Mesothelial cell of epicardium (in vitro differentiated cells): Measurements from ENCODE around the gene TOR1B. TPM values are rescaled to one million over a fixed set of nuclear protein-coding genes. Genes with fewer than 3 reads are reported as not detected.
A peak's percentile ranks its signal among the peaks of the same experiment; 100 is the strongest.
"Not testable (repeated sequence)": the region's sequence is repeated elsewhere in the genome, so short reads cannot be mapped to it uniquely, and the experiment has no call there.

Source experiments
- DNase-seq, 2 experiments: peaks; one replicate each; pipeline ENCODE4 v3.0.0; 2021; ENCODE audit warnings: low spot score in 2 of 2; ENCODE audit not compliant: unreplicated experiment in 2 of 2
- H3K27ac Mint-ChIP-seq: 2 replicates; pipeline ENCODE4 v1.8.0; 2021; ENCODE audit warnings: mixed read lengths
- H3K27me3 Mint-ChIP-seq: 2 replicates; pipeline ENCODE4 v1.8.0; 2021; ENCODE audit warnings: low read depth, mixed read lengths
- H3K36me3 Mint-ChIP-seq: 2 replicates; pipeline ENCODE4 v1.8.0; 2021; ENCODE audit warnings: mixed read lengths
- H3K4me1 Mint-ChIP-seq: 2 replicates; pipeline ENCODE4 v1.8.0; 2021; ENCODE audit warnings: mixed read lengths
- H3K4me3 Mint-ChIP-seq: 2 replicates; pipeline ENCODE4 v1.8.0; 2021; ENCODE audit warnings: mild to moderate bottlenecking, moderate library complexity, mixed read lengths
- H3K9me3 Mint-ChIP-seq: 2 replicates; pipeline ENCODE4 v1.8.0; 2021; ENCODE audit warnings: mixed read lengths
- CTCF ChIP-seq: fragments of 200-600 bp; sonication (generic); IDR thresholded peaks from one replicate; pipeline ENCODE4 v1.5.0; 2021; ENCODE audit warnings: antibody characterized with exemption; ENCODE audit not compliant: unreplicated experiment
- total RNA-seq: library from RNA; stranded (reverse); gene quantifications from 3 replicates; pipeline ENCODE4 v1.2.1, GENCODE V29; 2021

Gene TOR1B
- total RNA-seq, 1 donor from 2014 or later, result 18.0 TPM

DNA sequence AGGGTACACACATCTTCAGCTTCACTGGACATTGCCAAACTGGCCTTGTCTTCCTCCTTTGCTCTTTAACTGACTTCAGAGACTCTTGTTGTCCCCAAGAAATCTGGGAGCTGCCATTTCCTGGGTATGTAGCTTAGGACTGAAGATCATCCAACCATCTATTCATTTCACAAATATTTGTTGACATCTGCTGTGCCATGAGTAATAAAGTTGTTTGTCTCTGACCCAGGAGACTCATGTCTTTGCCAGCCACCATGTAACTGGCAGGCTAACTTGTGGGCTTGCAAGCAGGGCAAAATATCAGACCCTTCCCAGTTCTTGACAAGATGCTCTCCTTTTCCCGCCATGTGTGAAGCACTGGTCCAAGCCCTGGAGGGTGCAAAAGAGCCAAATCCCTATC is 17.1 kb upstream of the TOR1B start:
- TF ChIP-seq CTCF, result no peak
- DNase-seq, result no peak
- peaks cover 5% of the 10 kb centered on the region for H3K4me1 Mint-ChIP-seq
- no peaks in the 10 kb centered on the region for H3K9me3 Mint-ChIP-seq
- H3K27ac Mint-ChIP-seq, result no peak overlapping the region
- H3K36me3 Mint-ChIP-seq, result no peaks in the 10 kb centered on the region
- no peak overlapping the region for H3K4me3 Mint-ChIP-seq
- peaks cover 36% of the 10 kb centered on the region for H3K27me3 Mint-ChIP-seq

DNA sequence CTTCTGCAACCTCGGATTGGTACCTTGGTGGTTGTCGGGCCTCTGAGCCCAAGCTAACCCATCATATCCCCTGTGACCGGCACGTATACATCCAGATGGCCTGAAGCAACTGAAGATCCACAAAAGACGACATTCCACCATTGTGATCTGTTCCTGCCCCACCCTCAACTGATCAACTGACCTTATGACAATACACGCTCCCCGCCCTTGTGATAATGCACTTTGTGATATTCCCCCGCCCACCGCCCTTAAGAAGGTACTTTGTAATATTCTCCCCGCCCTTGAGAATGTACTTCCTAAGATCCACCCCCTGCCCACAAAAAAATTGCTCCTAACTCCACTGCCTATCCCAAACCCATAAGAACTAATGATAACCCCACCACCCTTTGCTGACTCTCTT is 16.5 kb upstream of the TOR1B start:
- no peak for TF ChIP-seq CTCF
- no peaks in the 10 kb centered on the region for H3K36me3 Mint-ChIP-seq
- H3K4me3 Mint-ChIP-seq, result no peak overlapping the region
- H3K9me3 Mint-ChIP-seq, result no peaks in the 10 kb centered on the region
- no peak for DNase-seq
- H3K27me3 Mint-ChIP-seq, result peaks cover 36% of the 10 kb centered on the region
- H3K4me1 Mint-ChIP-seq, result peaks cover 5% of the 10 kb centered on the region
- no peak overlapping the region for H3K27ac Mint-ChIP-seq

DNA sequence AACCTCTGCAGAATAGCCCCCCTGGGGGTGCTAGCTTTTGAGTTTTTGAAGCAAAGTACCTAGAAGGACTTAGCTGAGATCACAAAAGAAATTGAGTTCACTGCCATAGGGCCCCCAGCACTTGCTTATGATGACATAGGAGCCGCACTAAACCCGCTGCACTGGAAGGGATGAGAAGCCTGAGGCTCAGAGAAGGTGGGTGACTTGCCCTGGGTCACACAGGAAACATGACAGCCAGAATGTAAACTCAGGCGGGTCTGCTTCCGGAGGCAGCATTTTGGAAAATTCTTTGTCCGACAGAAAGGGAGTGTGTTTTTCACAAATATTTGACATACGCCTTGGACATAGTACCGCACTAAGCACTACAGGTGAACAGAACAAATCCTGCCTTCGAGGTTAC is 8.4 kb upstream of the TOR1B start:
- no peak overlapping the region for H3K27ac Mint-ChIP-seq
- TF ChIP-seq CTCF, result no peak
- H3K36me3 Mint-ChIP-seq, result no peaks in the 10 kb centered on the region
- no peaks in the 10 kb centered on the region for H3K9me3 Mint-ChIP-seq
- H3K4me1 Mint-ChIP-seq, result no peaks in the 10 kb centered on the region
- no peak overlapping the region for H3K4me3 Mint-ChIP-seq
- DNase-seq, result no peak
- H3K27me3 Mint-ChIP-seq, result peaks cover 41% of the 10 kb centered on the region

- H3K4me3 Mint-ChIP-seq, H3K27ac Mint-ChIP-seq, H3K9me3 Mint-ChIP-seq, H3K4me1 Mint-ChIP-seq, H3K36me3 Mint-ChIP-seq, DNase-seq: not testable (repeated sequence)
- peaks cover 36% of the 10 kb centered on the region for H3K27me3 Mint-ChIP-seq
Measured at GRCh38 chr9:129796029-129796428, 7.0 kb upstream of the TOR1B start.

GRCh38 chr9:129798973-129799372 is 4.0 kb upstream of the TOR1B start:
- Mint-ChIP-seq H3K4me3 (no peak overlapping the region), H3K4me1 (peaks cover 2% of the 10 kb centered on the region), H3K9me3 (no peaks in the 10 kb centered on the region), H3K27ac (no peak overlapping the region), H3K36me3 (no peaks in the 10 kb centered on the region), H3K27me3 (peaks cover 24% of the 10 kb centered on the region)
- DNase-seq, result no peak
- no peak for TF ChIP-seq CTCF

- H3K4me1 Mint-ChIP-seq, result peaks cover 7% of the 10 kb centered on the region
- no peak for DNase-seq
- peaks cover 6% of the 10 kb centered on the region for H3K36me3 Mint-ChIP-seq
- no peaks in the 10 kb centered on the region for H3K9me3 Mint-ChIP-seq
- TF ChIP-seq CTCF, result no peak
- peak overlapping the region; percentile 49 for H3K4me3 Mint-ChIP-seq
- peak overlapping the region; percentile 57 for H3K27ac Mint-ChIP-seq
- peaks cover under 1% of the 10 kb centered on the region for H3K27me3 Mint-ChIP-seq
Measured at GRCh38 chr9:129801504-129801903, 1.5 kb upstream of the TOR1B start.
